Neural cell (in vitro differentiated cells): ENCODE measurements around the gene TRA2A.

Experiments used
- EP300 ChIP-seq: fragments of 450-650 bp; conservative IDR thresholded peaks from 2 replicates; pipeline ENCODE4 v1.6.1; 2014; ENCODE audit warnings: antibody characterized with exemption, mild to moderate bottlenecking, moderate library complexity; ENCODE audit not compliant: poor library complexity, severe bottlenecking
- EZH2 ChIP-seq: fragments of 200-600, 300-800 bp; shearing (Covaris generic), sonication (generic); IDR thresholded peaks from 2 replicates; pipeline ENCODE4 v1.6.1; 2014; ENCODE audit warnings: antibody characterized with exemption, low read length, borderline replicate concordance, mild to moderate bottlenecking; ENCODE audit not compliant: insufficient read depth, poor library complexity, severe bottlenecking
- POLR2AphosphoS5 ChIP-seq: IDR thresholded peaks from 2 replicates; pipeline ENCODE4 v1.6.1; 2012
- REST ChIP-seq: IDR thresholded peaks from 2 replicates; pipeline ENCODE4 v1.6.1; 2012; ENCODE audit warnings: borderline replicate concordance
- TAF1 ChIP-seq: IDR thresholded peaks from 2 replicates; pipeline ENCODE4 v1.6.1; 2012; ENCODE audit warnings: low read depth
- TF ChIP-seq, protein P1 (sequence below): fragments of 450-650 bp; IDR thresholded peaks from 2 replicates; pipeline ENCODE4 v1.5.1; 2014; ENCODE audit warnings: antibody characterized with exemption, mild to moderate bottlenecking, moderate library complexity; ENCODE audit not compliant: poor library complexity, severe bottlenecking

DNA sequence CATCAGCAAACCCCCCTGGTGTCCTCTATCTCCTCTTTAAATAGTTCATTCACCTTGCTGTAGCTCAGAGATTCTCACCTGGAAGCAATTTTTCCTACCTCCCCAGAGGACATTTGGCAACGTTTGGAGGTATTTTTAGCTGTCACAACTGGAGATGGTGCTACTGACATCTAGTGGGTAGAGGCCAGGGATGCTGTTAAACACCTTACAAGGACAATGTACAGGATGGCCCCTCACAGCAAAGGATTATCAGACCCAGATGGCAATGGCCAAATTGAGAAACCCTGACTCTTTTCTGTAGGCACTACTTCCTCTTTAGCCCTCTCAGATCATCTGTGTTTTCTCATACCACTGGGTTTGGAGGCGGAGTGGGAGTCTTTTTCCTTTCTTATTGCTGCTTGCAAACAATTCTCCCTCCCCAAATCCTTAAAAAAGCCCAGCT is 13.2 kb upstream of the TRA2A start:
- TF ChIP-seq EP300 (no peak), REST (no peak), POLR2AphosphoS5 (no peak), TAF1 (no peak), EZH2 (no peak)
- TF ChIP-seq, protein P1, sequence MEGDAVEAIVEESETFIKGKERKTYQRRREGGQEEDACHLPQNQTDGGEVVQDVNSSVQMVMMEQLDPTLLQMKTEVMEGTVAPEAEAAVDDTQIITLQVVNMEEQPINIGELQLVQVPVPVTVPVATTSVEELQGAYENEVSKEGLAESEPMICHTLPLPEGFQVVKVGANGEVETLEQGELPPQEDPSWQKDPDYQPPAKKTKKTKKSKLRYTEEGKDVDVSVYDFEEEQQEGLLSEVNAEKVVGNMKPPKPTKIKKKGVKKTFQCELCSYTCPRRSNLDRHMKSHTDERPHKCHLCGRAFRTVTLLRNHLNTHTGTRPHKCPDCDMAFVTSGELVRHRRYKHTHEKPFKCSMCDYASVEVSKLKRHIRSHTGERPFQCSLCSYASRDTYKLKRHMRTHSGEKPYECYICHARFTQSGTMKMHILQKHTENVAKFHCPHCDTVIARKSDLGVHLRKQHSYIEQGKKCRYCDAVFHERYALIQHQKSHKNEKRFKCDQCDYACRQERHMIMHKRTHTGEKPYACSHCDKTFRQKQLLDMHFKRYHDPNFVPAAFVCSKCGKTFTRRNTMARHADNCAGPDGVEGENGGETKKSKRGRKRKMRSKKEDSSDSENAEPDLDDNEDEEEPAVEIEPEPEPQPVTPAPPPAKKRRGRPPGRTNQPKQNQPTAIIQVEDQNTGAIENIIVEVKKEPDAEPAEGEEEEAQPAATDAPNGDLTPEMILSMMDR = peak; percentile 75
